OCI-LY7 (cell line): ENCODE data around the gene MMP19. TPM values are rescaled to one million over a fixed set of nuclear protein-coding genes. Genes with fewer than 3 reads are reported as not detected.

Source experiments
- BruUV-seq: library from RNA; stranded (reverse); fragments of 400-500 nt; replicated peaks from 2 replicates; lab custom pipeline; 2021; lab: Mats Ljungman, UMichigan
- CTCF ChIA-PET: fragments of 300-600 bp; sonication (Branson Sonifier 250); formaldehyde crosslinking; loops from one replicate; lab custom pipeline; 2022; ENCODE audit warnings: antibody characterized with exemption; ENCODE audit not compliant: unreplicated experiment; lab: Charles Lee
- POLR2A ChIA-PET: fragments of 300-600 bp; sonication (Branson Sonifier 250); formaldehyde crosslinking; loops from one replicate; lab custom pipeline; 2022; ENCODE audit warnings: antibody characterized with exemption; lab: Charles Lee
- DNase-seq: peaks from one replicate; pipeline ENCODE4 v3.0.0-alpha.2; 2015; ENCODE audit warnings: low spot score
- H2AFZ ChIP-seq: fragments of 200-600 bp; sonication (generic), shearing (Covaris generic); 2 replicates; pipeline ENCODE4 v1.6.1; 2014; ENCODE audit warnings: mild to moderate bottlenecking, antibody characterized with exemption, low read length, moderate library complexity
- H3K27ac ChIP-seq: fragments of 200-600 bp; sonication (generic); 2 replicates; pipeline ENCODE4 v1.5.1; 2014; ENCODE audit warnings: mixed run types, low read depth, mild to moderate bottlenecking, moderate library complexity, low read length, inconsistent platforms; ENCODE audit not compliant: poor library complexity, severe bottlenecking
- H3K36me3 ChIP-seq: fragments of 200-600 bp; sonication (generic); 2 replicates; pipeline ENCODE4 v1.6.1; 2014; ENCODE audit warnings: mild to moderate bottlenecking, antibody characterized with exemption, low read length, moderate library complexity, mixed read lengths; ENCODE audit not compliant: insufficient read depth
- H3K4me1 ChIP-seq: fragments of 200-600 bp; sonication (generic); 2 replicates; pipeline ENCODE4 v1.5.1; 2014; ENCODE audit warnings: mild to moderate bottlenecking, low read length; ENCODE audit not compliant: insufficient read depth, poor library complexity, severe bottlenecking
- H3K4me2 ChIP-seq: fragments of 200-600 bp; sonication (generic); 2 replicates; pipeline ENCODE4 v1.6.1; 2014; ENCODE audit warnings: mild to moderate bottlenecking, low read length
- H3K4me3 ChIP-seq: fragments of 200-600 bp; sonication (generic); 2 replicates; pipeline ENCODE4 v1.5.1; 2014; ENCODE audit warnings: mild to moderate bottlenecking, low read depth, low read length; ENCODE audit not compliant: poor library complexity, severe bottlenecking
- H3K79me2 ChIP-seq: fragments of 200-600 bp; sonication (generic); 2 replicates; pipeline ENCODE4 v1.6.1; 2016; ENCODE audit warnings: low read depth, mild to moderate bottlenecking, low read length, moderate library complexity, mixed read lengths; ENCODE audit not compliant: insufficient read depth
- H3K9me2 ChIP-seq: fragments of 200-600 bp; sonication (generic); 2 replicates; pipeline ENCODE4 v1.6.1; 2016; ENCODE audit warnings: mild to moderate bottlenecking, low read length, mixed read lengths; ENCODE audit not compliant: insufficient read depth
- H3K9me3 ChIP-seq: fragments of 200-600 bp; sonication (generic); 2 replicates; pipeline ENCODE4 v1.6.1; 2014; ENCODE audit warnings: mild to moderate bottlenecking, mixed run types, low read length, mixed read lengths
- H4K20me1 ChIP-seq: fragments of 200-600 bp; sonication (generic); 2 replicates; pipeline ENCODE4 v1.6.1; 2014; ENCODE audit warnings: mild to moderate bottlenecking, antibody characterized with exemption, low read length, moderate library complexity, mixed read lengths; ENCODE audit not compliant: insufficient read depth
- CTCF ChIP-seq: fragments of 200-600 bp; sonication (generic); conservative IDR thresholded peaks from 2 replicates; pipeline ENCODE4 v1.5.1; 2014; ENCODE audit warnings: mild to moderate bottlenecking, antibody characterized with exemption, low read length, moderate library complexity, mixed read lengths
- EZH2phosphoT487 ChIP-seq: fragments of 200-600 bp; sonication (generic); IDR thresholded peaks from 2 replicates; pipeline ENCODE4 v1.6.1; 2018; ENCODE audit warnings: low read depth, borderline replicate concordance, mild to moderate bottlenecking, mixed run types, antibody characterized with exemption, low read length, moderate library complexity, mixed read lengths
- intact Hi-C: fragments of 100-400 bp; cut with micrococcal nuclease; formaldehyde crosslinking; loops from one replicate; pipeline ENCODE4 v1.10.0; 2022; ENCODE audit not compliant: unreplicated experiment
- total RNA-seq, 2 experiments: library from RNA; depleted of rRNA in 1 of 2; stranded (reverse); fragments of >200 nt in 1 of 2; shearing (Covaris generic) in 1 of 2; gene quantifications; 2 replicates each; pipeline ENCODE4 v1.2.3, GENCODE V29; 2014 to 2022

MMP19 gene
- total RNA-seq, 2 experiments from 2014 or later, result not detected

DNA sequence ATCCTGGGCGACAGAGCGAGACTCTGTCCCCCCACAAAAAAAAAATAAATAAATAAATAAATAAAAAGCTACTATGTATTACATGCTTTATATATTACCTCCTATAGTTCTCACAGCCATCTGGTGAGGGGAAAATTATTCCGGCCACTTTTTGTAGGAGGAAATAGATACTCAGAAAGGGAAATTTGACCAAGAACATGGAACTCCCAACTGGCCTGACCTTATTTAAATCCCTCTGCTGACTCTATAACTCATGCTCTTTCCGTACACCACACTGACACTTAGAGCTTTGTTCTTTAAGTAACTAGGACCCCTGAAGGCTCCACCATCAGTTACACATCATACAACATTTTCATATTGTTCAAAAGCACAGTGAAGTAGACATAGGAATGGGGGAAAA is 2.2 kb upstream of the MMP19 start:
- intact Hi-C loops, result no loop called here
- ChIA-PET POLR2A (interaction anchor here (0.8 kb wide), 1 partner anchor 83 kb away, joined by 3 read pairs; the partner anchor contains the start of gene PYM1), CTCF (no interaction called here)
- Histone ChIP-seq H2AFZ (no peak overlapping the region), H3K27ac (no peak overlapping the region), H3K36me3 (no peaks in the 10 kb centered on the region), H3K9me3 (no peaks in the 10 kb centered on the region), H3K79me2 (no peaks in the 10 kb centered on the region), H4K20me1 (no peaks in the 10 kb centered on the region), H3K9me2 (no peaks in the 10 kb centered on the region), H3K4me1 (no peaks in the 10 kb centered on the region), H3K4me2 (no peak overlapping the region), H3K4me3 (no peak overlapping the region)
- no peak for DNase-seq
- BruUV-seq, result no TSS peak
- TF ChIP-seq CTCF (no peak), EZH2phosphoT487 (no peak)

DNA sequence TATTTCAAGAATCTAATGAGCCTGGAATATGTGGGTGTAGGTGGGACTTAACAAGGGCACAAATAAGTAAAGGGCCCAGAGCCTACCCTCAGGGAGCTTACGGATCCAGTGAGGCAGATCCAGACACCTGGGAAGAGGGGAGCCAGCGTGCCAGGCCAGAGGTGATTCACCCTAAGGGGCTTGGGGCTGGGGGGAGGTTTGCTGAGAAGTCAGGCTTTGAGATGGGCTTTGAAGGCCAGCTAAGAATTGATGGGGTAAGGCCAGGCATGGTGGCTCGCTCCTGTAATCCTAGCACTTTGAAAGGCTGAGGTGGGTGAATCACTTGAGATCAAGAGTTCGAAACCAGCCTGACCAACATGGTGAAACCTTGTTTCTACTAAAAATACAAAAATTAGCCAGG is 695 bp upstream of the MMP19 start:
- CTCF ChIA-PET, result no interaction called here
- Histone ChIP-seq H4K20me1 (no peaks in the 10 kb centered on the region), H3K79me2 (no peaks in the 10 kb centered on the region), H3K9me3 (no peaks in the 10 kb centered on the region), H3K27ac (no peak overlapping the region), H3K4me1 (no peaks in the 10 kb centered on the region), H2AFZ (no peak overlapping the region), H3K4me2 (no peak overlapping the region), H3K36me3 (no peaks in the 10 kb centered on the region), H3K4me3 (no peak overlapping the region), H3K9me2 (no peaks in the 10 kb centered on the region)
- no peak for TF ChIP-seq EZH2phosphoT487
- TF ChIP-seq CTCF, result no peak
- intact Hi-C loops, result no loop called here
- BruUV-seq, result no TSS peak
- POLR2A ChIA-PET, result interaction anchor here (0.5 kb wide), 1 partner anchor 213 kb away, joined by 3 read pairs; no protein-coding TSS in a partner anchor
- DNase-seq, result no peak

DNA sequence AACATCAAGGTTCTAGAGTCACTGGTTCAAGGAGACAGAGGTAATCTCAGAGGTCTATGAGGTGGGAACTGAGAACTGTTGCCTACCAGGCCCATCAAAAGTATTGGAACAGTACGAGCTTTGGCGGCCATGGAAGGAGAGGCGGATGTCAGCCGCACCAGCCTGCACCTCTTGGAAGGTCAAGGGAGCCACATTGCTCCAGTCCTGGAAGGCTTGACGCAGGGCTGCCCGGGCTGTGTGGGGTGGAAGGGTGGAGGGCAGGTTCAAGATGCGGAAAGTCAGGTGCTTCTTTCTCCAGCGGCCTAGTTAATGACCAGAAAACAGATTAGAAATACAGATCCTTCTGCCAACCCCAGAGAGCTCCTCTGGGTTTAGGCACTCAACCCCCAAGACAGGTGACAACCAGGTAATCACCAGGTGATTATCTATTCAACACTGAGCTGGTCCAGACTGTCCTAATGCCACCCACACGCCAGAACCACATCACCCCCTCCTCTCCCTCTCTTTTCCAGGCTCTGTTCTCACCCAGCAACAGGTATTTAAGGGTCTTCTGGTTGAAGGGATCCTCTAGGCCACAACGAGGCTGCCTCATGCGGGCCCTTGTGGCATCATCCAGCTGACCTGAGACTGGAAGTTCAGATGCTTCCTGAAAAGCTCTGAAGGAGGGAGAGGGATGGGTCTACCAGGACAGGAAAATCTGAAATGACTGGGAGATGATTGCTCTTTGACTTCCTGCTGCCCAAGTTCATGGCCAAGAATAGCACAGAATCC is 2.0 kb downstream of the MMP19 start:
- no peak for DNase-seq
- Histone ChIP-seq H4K20me1 (no peaks in the 10 kb centered on the region), H3K79me2 (no peaks in the 10 kb centered on the region), H3K36me3 (no peaks in the 10 kb centered on the region), H3K27ac (no peak overlapping the region), H2AFZ (no peak overlapping the region), H3K9me2 (no peaks in the 10 kb centered on the region), H3K4me2 (no peak overlapping the region), H3K4me3 (no peak overlapping the region), H3K9me3 (no peaks in the 10 kb centered on the region), H3K4me1 (no peaks in the 10 kb centered on the region)
- intact Hi-C loops, result no loop called here
- BruUV-seq, result no TSS peak
- TF ChIP-seq CTCF (no peak), EZH2phosphoT487 (no peak)
- ChIA-PET CTCF (no interaction called here), POLR2A (interaction anchor here (0.5 kb wide), 1 partner anchor 1802 kb away, joined by 3 read pairs; no protein-coding TSS in a partner anchor)
